Central memory CD4-positive, alpha-beta T cell (primary cell): ENCODE data around the gene STAT5B.
A peak's percentile ranks its signal among the peaks of the same experiment; 100 is the strongest.
"Not testable (repeated sequence)": the region's sequence is repeated elsewhere in the genome, so short reads cannot be mapped to it uniquely, and the experiment has no call there.

Experiments
- DNase-seq: peaks from one replicate; pipeline ENCODE4 v3.0.0; 2022
- total RNA-seq, 3 experiments: gene quantifications; one replicate each; lab custom pipeline; 2026; lab: John Stamatoyannopoulos, UW

Gene STAT5B
- total RNA-seq = 236 to 499 (median 482) reads per million in 3 experiments

GRCh38 chr17:42276359-42276608, at the start of gene STAT5B:
STAT5B (minus strand) TSS chr17:42276391; CDS start chr17:42232127, 44,264 bp downstream.
- DNase-seq = peak; percentile 69

GRCh38 chr17:42325026-42325425, 48.8 kb upstream of the STAT5B start:
- DNase-seq = no peak

- DNase-seq = no peak
These were observed 47.1 kb upstream of the STAT5B start for GRCh38 chr17:42323268-42323773.

- DNase-seq = peak; percentile 89
These were observed 46.4 kb upstream of the STAT5B start for GRCh38 chr17:42322382-42323267.

- DNase-seq = no peak
These were observed 45.4 kb upstream of the STAT5B start for GRCh38 chr17:42321555-42321954.

GRCh38 chr17:42317967-42318366, 41.8 kb upstream of the STAT5B start:
- not testable (repeated sequence) for DNase-seq

- no peak for DNase-seq
These were observed 41.2 kb upstream of the STAT5B start for GRCh38 chr17:42317266-42317845.

GRCh38 chr17:42316755-42317154, 40.6 kb upstream of the STAT5B start:
- no peak for DNase-seq

GRCh38 chr17:42315402-42316156, 39.4 kb upstream of the STAT5B start:
- peak; percentile 57 for DNase-seq

GRCh38 chr17:42313773-42314566, 37.8 kb upstream of the STAT5B start:
- DNase-seq = no peak

GRCh38 chr17:42313389-42313772, 37.2 kb upstream of the STAT5B start:
- DNase-seq = no peak

- peak; percentile 72 for DNase-seq
These were observed 36.3 kb upstream of the STAT5B start for GRCh38 chr17:42312285-42313130.

- DNase-seq = no peak
These were observed 35.8 kb upstream of the STAT5B start for GRCh38 chr17:42312035-42312284.

- DNase-seq = no peak
These were observed 35.2 kb upstream of the STAT5B start for GRCh38 chr17:42311240-42312034.

- no peak for DNase-seq
These were observed 34.6 kb upstream of the STAT5B start for GRCh38 chr17:42310787-42311215.

GRCh38 chr17:42309986-42310786, 34.0 kb upstream of the STAT5B start:
- no peak for DNase-seq

GRCh38 chr17:42309142-42309541, 33.0 kb upstream of the STAT5B start:
- no peak for DNase-seq

GRCh38 chr17:42308446-42308845, 32.3 kb upstream of the STAT5B start:
- no peak for DNase-seq

- DNase-seq = no peak
These were observed 31.3 kb upstream of the STAT5B start for GRCh38 chr17:42307362-42307927.

- no peak for DNase-seq
These were observed 30.1 kb upstream of the STAT5B start for GRCh38 chr17:42306385-42306667.
